Measurements from ENCODE around the gene CALHM6. TPM values are rescaled to one million over a fixed set of nuclear protein-coding genes. Genes with fewer than 3 reads are reported as not detected.
A peak's percentile ranks its signal among the peaks of the same experiment; 100 is the strongest.

The CALHM6 gene
- total RNA-seq, 4 donors from 2014 or later, result 2.0 to 14.0 TPM; not detected in 2

GRCh38 chr6:116467096-116467495 lies 5.9 kb downstream of the CALHM6 start:
- TF ChIP-seq POLR2A (IDR thresholded peaks at IDR 0.05), result no peak
- TF ChIP-seq CTCF (IDR thresholded peaks at IDR 0.05), result no peak
- H3K27ac ChIP-seq, result peak overlapping the region in 1 of 4 donors; percentile 28

GRCh38 chr6:116467514-116467913 lies 6.3 kb downstream of the CALHM6 start:
- Histone ChIP-seq H3K9me3 (no peaks in the 10 kb centered on the region), H3K4me1 (no peaks in the 10 kb centered on the region), H3K27ac (peak overlapping the region in 1 of 4 donors; percentile 28), H3K36me3 (no peaks in the 10 kb centered on the region), H3K27me3 (no peaks in the 10 kb centered on the region), H3K4me3 (no peak overlapping the region)
- peak in 1 of 3 donors; percentile 35 for DNase-seq
- TF ChIP-seq POLR2A (IDR thresholded peaks at IDR 0.05), result no peak
- TF ChIP-seq CTCF (IDR thresholded peaks at IDR 0.05), result no peak

More at GRCh38 chr6:116467096-116467495, 5.9 kb downstream of the CALHM6 start:
- H3K4me3 ChIP-seq, result no peak overlapping the region
- H3K4me1 ChIP-seq, result no peaks in the 10 kb centered on the region
- H3K9me3 ChIP-seq, result no peaks in the 10 kb centered on the region
- no peak for DNase-seq
- no peaks in the 10 kb centered on the region for H3K27me3 ChIP-seq
- H3K36me3 ChIP-seq, result no peaks in the 10 kb centered on the region

DNA sequence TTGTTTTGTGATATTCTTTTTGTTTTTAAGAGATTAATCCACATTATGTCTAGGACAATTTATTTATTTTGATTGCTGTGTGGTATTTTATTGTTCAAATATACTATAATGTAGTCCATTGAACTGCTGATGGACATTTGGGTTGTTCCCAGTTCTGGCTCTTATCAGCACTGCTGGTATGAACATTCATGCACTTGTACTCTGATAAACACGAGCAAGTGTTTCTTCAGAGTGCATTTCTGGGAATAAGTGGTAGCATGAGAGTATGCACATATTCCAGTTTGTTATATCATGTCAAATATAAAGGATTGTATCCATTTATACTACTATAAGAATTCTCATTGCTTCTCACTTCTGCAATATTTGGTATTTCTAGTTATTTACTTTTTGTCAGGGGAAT lies 7.1 kb downstream of the CALHM6 start:
- TF ChIP-seq POLR2A (IDR thresholded peaks at IDR 0.05), result no peak
- TF ChIP-seq CTCF (IDR thresholded peaks at IDR 0.05), result no peak
- DNase-seq, result no peak
- H3K4me3 ChIP-seq, result no peak overlapping the region
- H3K36me3 ChIP-seq, result no peaks in the 10 kb centered on the region
- no peaks in the 10 kb centered on the region for H3K9me3 ChIP-seq
- H3K27me3 ChIP-seq, result no peaks in the 10 kb centered on the region
- no peak overlapping the region for H3K27ac ChIP-seq
- H3K4me1 ChIP-seq, result no peaks in the 10 kb centered on the region

GRCh38 chr6:116471531-116471930 lies 10.4 kb downstream of the CALHM6 start:
- Histone ChIP-seq H3K27me3 (no peaks in the 10 kb centered on the region), H3K9me3 (no peaks in the 10 kb centered on the region), H3K4me3 (no peak overlapping the region), H3K36me3 (no peaks in the 10 kb centered on the region), H3K4me1 (peaks cover 0 to 4% (median 0%) of the 10 kb centered on the region in 4 donors), H3K27ac (no peak overlapping the region)
- DNase-seq, result no peak
- TF ChIP-seq POLR2A (IDR thresholded peaks at IDR 0.05) (no peak), CTCF (IDR thresholded peaks at IDR 0.05) (no peak)

DNA sequence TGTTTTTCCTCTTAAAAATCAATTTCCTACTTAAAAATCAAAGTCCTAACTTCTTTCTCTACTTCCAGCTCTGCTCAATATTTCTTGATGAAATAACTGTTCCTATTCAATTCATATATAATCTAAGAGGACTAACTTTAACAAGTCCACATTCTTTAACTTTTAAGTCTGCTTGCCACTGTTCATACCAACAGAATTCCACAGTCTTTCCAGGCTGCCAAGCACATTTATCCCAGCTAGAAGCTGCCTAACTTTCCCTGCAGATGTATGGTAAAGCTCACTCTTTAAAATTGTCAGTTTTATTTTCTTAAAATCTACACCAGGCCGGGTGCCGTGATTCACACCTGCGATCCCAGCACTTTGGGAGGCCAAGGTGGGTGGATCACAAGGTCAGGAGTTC lies 11.5 kb downstream of the CALHM6 start:
- DNase-seq, result no peak
- TF ChIP-seq POLR2A (IDR thresholded peaks at IDR 0.05), result no peak
- TF ChIP-seq CTCF (IDR thresholded peaks at IDR 0.05), result no peak
- H3K27ac ChIP-seq, result no peak overlapping the region
- H3K4me3 ChIP-seq, result no peak overlapping the region
- no peaks in the 10 kb centered on the region for H3K27me3 ChIP-seq
- no peaks in the 10 kb centered on the region for H3K9me3 ChIP-seq
- H3K4me1 ChIP-seq, result peaks cover 0 to 4% (median 0%) of the 10 kb centered on the region in 4 donors
- H3K36me3 ChIP-seq, result no peaks in the 10 kb centered on the region

GRCh38 chr6:116475141-116475540 lies 14.0 kb downstream of the CALHM6 start:
- no peaks in the 10 kb centered on the region for H3K27me3 ChIP-seq
- no peak overlapping the region for H3K4me3 ChIP-seq
- peak overlapping the region in 2 of 4 donors; percentile 57 to 68 for H3K27ac ChIP-seq
- peaks cover 0 to 4% (median 0%) of the 10 kb centered on the region in 4 donors for H3K4me1 ChIP-seq
- no peak for TF ChIP-seq POLR2A (IDR thresholded peaks at IDR 0.05)
- TF ChIP-seq CTCF (IDR thresholded peaks at IDR 0.05), result no peak
- DNase-seq, result no peak
- no peaks in the 10 kb centered on the region for H3K36me3 ChIP-seq
- H3K9me3 ChIP-seq, result no peaks in the 10 kb centered on the region
